ES-I3 (cell line): Measurements from ENCODE around the gene POFUT1.
"Not testable (repeated sequence)": the region's sequence is repeated elsewhere in the genome, so short reads cannot be mapped to it uniquely, and the experiment has no call there.

Source experiments
- H3K36me3 ChIP-seq: 2 replicates; pipeline ENCODE4 v1.6.1; 2013; ENCODE audit warnings: mild to moderate bottlenecking, low read length, control low read depth, moderate library complexity; ENCODE audit not compliant: insufficient read depth
- H3K4me1 ChIP-seq: 2 replicates; pipeline ENCODE4 v1.6.1; 2013; ENCODE audit warnings: mild to moderate bottlenecking, control low read depth, low read length; ENCODE audit not compliant: insufficient read depth
- H3K9ac ChIP-seq: 2 replicates; pipeline ENCODE4 v1.6.1; 2013; ENCODE audit warnings: low read depth, mild to moderate bottlenecking, low read length, moderate library complexity
- H3K9me3 ChIP-seq: 2 replicates; pipeline ENCODE4 v1.6.1; 2013; ENCODE audit warnings: mild to moderate bottlenecking, low read length, moderate library complexity; ENCODE audit not compliant: control insufficient read depth, insufficient read depth

POFUT1 gene

GRCh38 chr20:32179934-32180333 lies 27.7 kb upstream of the POFUT1 start:
- Histone ChIP-seq H3K9ac (no peak overlapping the region), H3K4me1 (no peaks in the 10 kb centered on the region), H3K36me3 (no peaks in the 10 kb centered on the region), H3K9me3 (no peaks in the 10 kb centered on the region)

DNA sequence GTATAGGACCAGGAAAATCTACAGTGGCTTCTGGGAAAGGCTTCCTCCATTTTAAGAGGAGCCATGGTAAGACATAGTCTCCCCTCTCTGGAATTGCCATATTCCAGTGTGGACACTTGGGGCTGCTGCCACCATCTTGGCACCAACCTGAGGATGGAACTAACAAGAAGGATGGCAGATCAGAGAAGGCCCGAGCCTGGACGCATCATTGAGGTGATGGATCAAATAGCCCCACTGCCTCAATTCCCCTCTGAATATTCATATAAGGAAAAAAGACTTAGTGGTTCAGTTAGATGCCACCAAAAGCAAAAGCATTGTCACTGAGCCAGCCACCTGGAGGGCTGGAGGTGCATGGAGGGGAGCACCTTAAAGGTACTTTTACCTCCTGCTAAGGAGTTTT lies 26.1 kb upstream of the POFUT1 start:
- Histone ChIP-seq H3K4me1 (no peaks in the 10 kb centered on the region), H3K9me3 (no peaks in the 10 kb centered on the region), H3K9ac (no peak overlapping the region), H3K36me3 (no peaks in the 10 kb centered on the region)

GRCh38 chr20:32183947-32184635 lies 23.6 kb upstream of the POFUT1 start:
- Histone ChIP-seq H3K36me3 (no peaks in the 10 kb centered on the region), H3K4me1 (no peaks in the 10 kb centered on the region), H3K9ac (no peak overlapping the region), H3K9me3 (no peaks in the 10 kb centered on the region)

DNA sequence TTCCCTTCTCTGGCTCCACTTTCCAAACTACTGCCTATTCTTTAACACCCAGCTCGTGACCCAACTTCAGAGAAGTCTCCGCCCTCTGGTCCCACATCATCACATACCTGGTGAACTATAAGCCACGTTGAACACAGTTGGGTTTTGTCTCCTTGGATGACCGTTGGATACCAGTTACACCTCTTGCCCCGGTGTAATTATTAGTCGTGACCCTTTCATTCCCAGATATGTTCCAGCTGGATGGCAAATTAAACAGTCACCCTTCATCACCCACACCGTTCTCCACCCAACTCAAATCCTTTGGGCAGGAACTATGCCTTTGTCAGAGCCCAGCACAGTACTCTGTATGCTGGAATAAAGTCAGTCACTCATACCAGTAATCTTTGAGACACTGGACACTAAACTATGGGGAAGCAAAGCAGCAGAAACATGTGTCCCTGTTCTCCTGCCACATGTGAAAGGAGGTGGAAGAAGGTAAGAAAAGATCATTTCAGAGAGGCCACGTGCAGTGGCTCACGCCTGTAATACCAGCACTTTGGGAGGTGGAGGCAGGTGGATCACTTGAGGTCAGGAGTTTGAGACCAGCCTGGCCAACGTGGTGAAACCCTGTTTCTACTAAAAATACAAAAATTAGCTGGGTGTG lies 22.6 kb upstream of the POFUT1 start:
- Histone ChIP-seq H3K9ac (no peak overlapping the region), H3K36me3 (no peaks in the 10 kb centered on the region), H3K9me3 (no peaks in the 10 kb centered on the region), H3K4me1 (no peaks in the 10 kb centered on the region)

- Histone ChIP-seq H3K9me3 (no peaks in the 10 kb centered on the region), H3K4me1 (no peaks in the 10 kb centered on the region), H3K36me3 (no peaks in the 10 kb centered on the region), H3K9ac (no peak overlapping the region)
Measured at GRCh38 chr20:32186506-32186905, 21.2 kb upstream of the POFUT1 start.

GRCh38 chr20:32188376-32189122 lies 19.1 kb upstream of the POFUT1 start:
- H3K9ac ChIP-seq, result no peak overlapping the region
- no peaks in the 10 kb centered on the region for H3K36me3 ChIP-seq
- no peaks in the 10 kb centered on the region for H3K9me3 ChIP-seq
- H3K4me1 ChIP-seq, result no peaks in the 10 kb centered on the region

- Histone ChIP-seq H3K4me1 (no peaks in the 10 kb centered on the region), H3K36me3 (no peaks in the 10 kb centered on the region), H3K9me3 (no peaks in the 10 kb centered on the region), H3K9ac (no peak overlapping the region)
Measured at GRCh38 chr20:32189123-32189410, 18.6 kb upstream of the POFUT1 start.

- Histone ChIP-seq H3K36me3 (0 out of 2 replicates have a peak, but pooled peaks cover under 1% of the 10 kb centered on the region), H3K4me1 (no peaks in the 10 kb centered on the region), H3K9ac (peak overlapping the region; percentile 84), H3K9me3 (no peaks in the 10 kb centered on the region)
Measured at GRCh38 chr20:32189691-32190615, 17.7 kb upstream of the POFUT1 start.

DNA sequence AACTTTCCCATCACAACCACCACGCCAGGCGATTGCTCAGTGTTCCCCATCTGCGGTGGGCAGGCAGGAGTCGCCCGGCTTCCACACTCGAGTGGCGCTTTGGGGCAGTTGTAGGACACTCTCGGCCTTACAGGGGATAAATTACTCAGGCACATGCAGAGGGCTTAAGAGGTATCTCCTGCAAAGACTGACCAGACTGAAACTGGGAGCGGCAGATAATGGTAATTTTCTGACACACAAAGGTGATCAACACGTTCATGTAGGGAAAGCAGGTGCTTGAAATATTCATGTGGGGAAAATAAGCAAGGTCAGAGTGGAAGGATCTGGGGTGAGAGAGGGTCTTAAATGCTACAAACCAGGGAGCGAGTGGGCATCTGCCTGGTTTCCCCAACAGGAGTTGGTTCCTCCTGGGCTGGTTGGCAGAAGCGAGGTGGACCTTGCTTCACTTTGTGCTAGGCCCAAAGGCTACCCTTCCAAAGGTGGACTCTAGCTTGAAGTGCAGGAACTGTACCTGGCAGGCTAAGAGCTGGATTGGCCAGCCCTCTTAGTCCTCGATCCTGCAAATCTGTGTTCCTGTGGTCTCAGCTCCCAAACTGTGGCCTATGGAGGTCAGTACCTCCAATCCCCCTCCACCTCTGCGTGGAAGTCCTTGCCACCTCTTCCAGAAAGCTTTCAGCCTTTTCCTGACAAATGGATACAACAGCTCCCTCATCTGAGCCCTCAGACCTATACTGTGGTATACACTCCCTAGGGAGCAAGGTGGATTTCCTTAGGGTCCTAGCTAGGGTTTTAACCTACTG lies 16.9 kb upstream of the POFUT1 start:
- peak overlapping the region; percentile 84 for H3K9ac ChIP-seq
- H3K4me1 ChIP-seq, result no peaks in the 10 kb centered on the region

DNA sequence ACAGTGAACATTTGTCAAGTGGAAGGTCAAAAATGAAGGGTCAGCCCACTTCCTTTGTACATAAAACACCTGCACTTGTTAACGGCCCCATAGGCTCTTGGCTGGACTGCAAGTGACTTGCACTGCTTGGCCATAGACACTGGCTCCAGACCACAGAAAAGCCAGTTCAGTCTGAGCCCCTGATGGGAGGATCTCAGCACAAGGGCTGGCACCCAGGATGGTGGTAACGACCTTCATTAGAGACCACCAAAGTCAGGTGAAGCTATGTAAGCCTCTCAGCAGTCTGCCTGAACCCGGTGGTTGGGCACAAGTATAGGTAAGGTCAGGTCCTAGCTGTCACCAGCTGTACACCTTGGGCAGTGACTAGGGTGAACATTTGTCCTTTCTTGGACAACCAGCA lies 16.3 kb upstream of the POFUT1 start:
- no peaks in the 10 kb centered on the region for H3K9me3 ChIP-seq
- H3K36me3 ChIP-seq, result peaks cover 8% of the 10 kb centered on the region
- H3K4me1 ChIP-seq, result no peaks in the 10 kb centered on the region
- H3K9ac ChIP-seq, result no peak overlapping the region

More for the DNA sequence above, 16.9 kb upstream of the POFUT1 start:
- Histone ChIP-seq H3K36me3 (peaks cover 7% of the 10 kb centered on the region), H3K9me3 (no peaks in the 10 kb centered on the region)

GRCh38 chr20:32191873-32192272 lies 15.8 kb upstream of the POFUT1 start:
- Histone ChIP-seq H3K36me3 (peaks cover 9% of the 10 kb centered on the region), H3K9ac (no peak overlapping the region)

GRCh38 chr20:32192698-32193097 lies 15.0 kb upstream of the POFUT1 start:
- Histone ChIP-seq H3K9me3 (no peaks in the 10 kb centered on the region), H3K9ac (no peak overlapping the region), H3K36me3 (peaks cover 12% of the 10 kb centered on the region), H3K4me1 (no peaks in the 10 kb centered on the region)

More at GRCh38 chr20:32191873-32192272, 15.8 kb upstream of the POFUT1 start:
- no peaks in the 10 kb centered on the region for H3K4me1 ChIP-seq
- no peaks in the 10 kb centered on the region for H3K9me3 ChIP-seq

GRCh38 chr20:32193336-32193735 lies 14.3 kb upstream of the POFUT1 start:
- not testable (repeated sequence) for H3K4me1 ChIP-seq, H3K9me3 ChIP-seq, H3K9ac ChIP-seq
- H3K36me3 ChIP-seq, result peaks cover 12% of the 10 kb centered on the region
